Common myeloid progenitor, CD34-positive (primary cell): ENCODE results near the gene PIAS3.
A peak's percentile ranks its signal among the peaks of the same experiment; 100 is the strongest.

Source experiments
- CTCF ChIA-PET: fragments of 350-600 bp; sonication (Branson Sonifier 250); formaldehyde crosslinking; loops from one replicate; lab custom pipeline; 2021; ENCODE audit warnings: antibody characterized with exemption; lab: Charles Lee
- POLR2A ChIA-PET: fragments of 350-600 bp; sonication (Branson Sonifier 250); formaldehyde crosslinking; loops from one replicate; lab custom pipeline; 2021; ENCODE audit warnings: antibody characterized with exemption; lab: Charles Lee
- DNase-seq, 3 donors: peaks; one replicate each; pipeline versions ENCODE4 v3.0.0 to v3.0.0-alpha.2; 2013
- H3K27ac ChIP-seq, 2 experiments: 1 replicate in 1 of 2; 2 replicates in 1 of 2; pipeline ENCODE4 v1.7.0; 2013; ENCODE audit warnings: inconsistent platforms in 2 of 2, low read length in 2 of 2, mild to moderate bottlenecking in 2 of 2, low read depth in 1 of 2, moderate library complexity in 1 of 2; ENCODE audit not compliant: severe bottlenecking in 2 of 2, insufficient read depth in 1 of 2, poor library complexity in 1 of 2
- H3K27me3 ChIP-seq, 5 experiments: replicated peaks in 2 of 5; 1 replicate in 3 of 5; 2 replicates in 2 of 5; pipeline versions ENCODE4 v1.6.1 to v1.7.0; 2013; ENCODE audit warnings: low read length in 4 of 5, mild to moderate bottlenecking in 2 of 5, moderate library complexity in 2 of 5, inconsistent platforms in 1 of 5; ENCODE audit not compliant: insufficient read depth in 5 of 5, control insufficient read depth in 4 of 5
- H3K36me3 ChIP-seq, 4 experiments: 1 replicate in 2 of 4; 2 replicates in 2 of 4; pipeline versions ENCODE4 v1.6.1 to v1.7.0; 2013; ENCODE audit warnings: low read length in 3 of 4, control low read depth in 1 of 4, mild to moderate bottlenecking in 1 of 4; ENCODE audit not compliant: control insufficient read depth in 4 of 4, insufficient read depth in 4 of 4
- H3K4me1 ChIP-seq, 4 experiments: 1 replicate in 3 of 4; 2 replicates in 1 of 4; pipeline versions ENCODE4 v1.6.1 to v1.7.1; 2013; ENCODE audit warnings: low read length in 3 of 4, mild to moderate bottlenecking in 3 of 4, control low read depth in 1 of 4, inconsistent platforms in 1 of 4, moderate library complexity in 1 of 4; ENCODE audit not compliant: control insufficient read depth in 4 of 4, insufficient read depth in 4 of 4; ENCODE audit errors: control extremely low read depth in 1 of 4
- H3K4me3 ChIP-seq, 7 experiments: 1 replicate in 4 of 7; 2 replicates in 3 of 7; pipeline versions ENCODE4 v1.5.1 to v1.7.0; 2013; ENCODE audit warnings: mild to moderate bottlenecking in 7 of 7, low read length in 6 of 7, moderate library complexity in 6 of 7, inconsistent platforms in 2 of 7, low read depth in 2 of 7, control low read depth in 1 of 7; ENCODE audit not compliant: insufficient read depth in 4 of 7, control insufficient read depth in 1 of 7; ENCODE audit errors: extremely low read depth in 1 of 7
- H3K9me3 ChIP-seq, 5 experiments: 1 replicate in 4 of 5; 2 replicates in 1 of 5; pipeline versions ENCODE4 v1.6.1 to v1.7.1; 2013; ENCODE audit warnings: low read length in 4 of 5, mild to moderate bottlenecking in 2 of 5, inconsistent platforms in 1 of 5, low read depth in 1 of 5, moderate library complexity in 1 of 5; ENCODE audit not compliant: control insufficient read depth in 4 of 5, insufficient read depth in 2 of 5; ENCODE audit errors: control extremely low read depth in 1 of 5
- WGBS: methylation state at CpG from one replicate; pipeline ENCODE4 v1.1.5; 2013; ENCODE audit not compliant: insufficient coverage; 5-methylcytosine and 5-hydroxymethylcytosine counted together

The PIAS3 gene

DNA sequence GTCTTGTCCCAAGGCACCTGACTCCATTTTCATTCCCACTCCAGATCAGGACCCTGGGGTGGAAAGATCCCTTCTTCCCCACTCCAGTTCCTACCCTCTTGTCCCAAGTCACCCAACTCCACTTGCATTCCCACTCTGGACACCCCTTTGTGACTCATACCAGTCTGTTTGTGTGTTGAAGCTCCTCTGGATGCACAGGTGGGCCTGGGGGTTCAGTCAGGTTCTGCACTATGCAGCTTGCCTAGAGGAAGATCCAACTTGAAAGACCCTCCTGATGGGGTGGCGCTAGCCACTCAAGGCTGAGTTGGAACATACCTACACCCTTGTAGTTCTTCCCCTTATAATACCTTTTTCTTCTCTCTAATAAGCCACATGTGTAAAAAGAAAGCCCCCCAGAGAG lies 36.6 kb upstream of the PIAS3 start:
- ChIA-PET CTCF (interaction anchor here (1.0 to 2.7 kb wide), 10 partner anchors 9 to 51 kb away, joined by 3 to 13 read pairs (median 4); partner anchors contain the start of genes ITGA10, NUDT17 and RBM8A), POLR2A (interaction anchor here (0.6 kb wide), 1 partner anchor 10 kb away, joined by 6 read pairs; no protein-coding TSS in a partner anchor)
- H3K9me3 ChIP-seq = no peaks in the 10 kb centered on the region
- no peaks in the 10 kb centered on the region for H3K36me3 ChIP-seq
- no peaks in the 10 kb centered on the region for H3K27me3 ChIP-seq
- H3K27ac ChIP-seq = no peak overlapping the region
- H3K4me3 ChIP-seq = no peak overlapping the region
- H3K4me1 ChIP-seq = peaks cover 0 to 15% (median 9%) of the 10 kb centered on the region in 4 experiments
- no peak for DNase-seq
- 100% methylated on average over 1 of the region's 1 CpG for WGBS

DNA sequence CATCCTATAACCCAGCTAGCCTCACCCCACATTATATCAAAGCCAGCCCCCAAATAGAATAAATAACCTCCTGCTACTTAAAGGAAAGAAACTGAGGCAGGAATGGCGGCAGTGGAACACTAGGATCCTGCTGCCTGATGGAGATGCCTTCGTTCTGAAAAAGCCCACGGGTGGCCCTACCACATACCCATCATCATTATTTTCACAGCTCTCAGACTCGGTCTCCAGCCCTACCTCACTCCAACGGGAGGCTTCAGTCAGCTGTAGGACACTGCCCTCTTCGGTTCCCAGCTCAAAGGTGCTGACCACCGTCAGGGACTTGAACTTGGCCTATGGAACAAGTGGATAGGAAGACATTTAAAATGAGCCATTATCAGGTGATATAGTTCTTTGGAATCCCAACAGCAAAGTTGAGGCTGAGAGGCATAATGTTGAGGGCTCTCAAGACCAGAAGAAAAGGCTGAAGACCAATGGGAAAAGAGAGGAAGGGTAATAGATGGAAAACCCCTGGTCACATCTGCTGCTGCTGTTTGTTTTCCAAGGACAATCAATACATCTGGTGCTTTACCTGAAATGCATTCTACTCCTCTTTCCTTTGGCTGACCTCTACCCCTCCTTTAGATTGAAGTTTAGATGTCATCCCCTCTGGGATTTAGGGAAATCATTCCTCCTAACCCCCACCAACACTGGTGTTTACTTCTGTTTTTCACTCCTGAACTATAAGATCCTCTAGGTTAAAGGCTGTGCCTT lies 34.6 kb upstream of the PIAS3 start:
- POLR2A ChIA-PET = interaction anchor here (0.7 to 1.7 kb wide), 3 partner anchors 21 to 51 kb away, joined by 3 to 5 read pairs (median 3); partner anchors contain the start of gene PEX11B
- DNase-seq = no peak
- H3K27me3 ChIP-seq = no peaks in the 10 kb centered on the region
- no peaks in the 10 kb centered on the region for H3K36me3 ChIP-seq
- H3K9me3 ChIP-seq = no peaks in the 10 kb centered on the region
- WGBS = 90% methylated on average over 6 of the region's 7 CpGs
- H3K27ac ChIP-seq = no peak overlapping the region
- H3K4me3 ChIP-seq = no peak overlapping the region
- CTCF ChIA-PET = interaction anchor here (0.6 to 4.7 kb wide), 12 partner anchors 13 to 143 kb away, joined by 3 to 53 read pairs (median 5); partner anchors contain the start of genes ITGA10, NUDT17 and PIAS3
- H3K4me1 ChIP-seq = peaks cover 0 to 15% (median 9%) of the 10 kb centered on the region in 4 experiments

DNA sequence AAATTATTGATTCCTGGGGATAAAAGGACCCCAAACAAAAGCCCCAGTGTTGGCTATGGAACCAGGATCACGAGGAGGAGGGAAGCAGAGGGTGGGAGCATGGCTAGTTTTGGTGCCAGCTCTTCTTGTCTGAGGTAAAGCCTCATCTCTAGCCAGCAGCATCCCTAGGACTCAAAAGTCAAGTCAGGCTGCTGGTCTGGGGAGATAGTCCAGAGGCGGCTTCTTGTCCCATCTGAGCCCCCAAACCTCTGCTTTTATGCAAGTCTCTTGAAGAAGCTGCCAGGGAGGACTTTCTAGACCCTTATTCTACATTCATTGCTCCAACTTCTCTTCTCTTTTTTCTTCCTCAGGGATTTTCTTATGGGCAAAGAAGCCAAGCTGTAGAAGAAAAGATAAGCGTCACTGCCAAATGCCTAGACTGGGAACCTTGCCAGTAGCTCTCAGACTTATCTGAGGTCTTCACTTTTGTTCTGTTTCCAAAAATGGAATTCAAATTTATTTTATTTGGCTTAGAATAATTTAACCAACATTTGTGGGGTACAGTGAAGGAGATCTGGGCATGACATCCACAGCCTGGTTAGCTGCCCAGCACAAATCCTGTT lies 33.7 kb upstream of the PIAS3 start:
- WGBS = 78% methylated on average over 3 of the region's 3 CpGs
- H3K27me3 ChIP-seq = no peaks in the 10 kb centered on the region
- CTCF ChIA-PET = interaction anchor here (0.6 to 4.7 kb wide), 24 partner anchors 8 to 144 kb away, joined by 3 to 53 read pairs (median 5); partner anchors contain the start of genes HJV, ITGA10, NUDT17 and PIAS3
- H3K27ac ChIP-seq = no peak overlapping the region
- H3K4me3 ChIP-seq = no peak overlapping the region
- H3K36me3 ChIP-seq = no peaks in the 10 kb centered on the region
- DNase-seq = peak; percentile 31 to 49 (median 48)
- POLR2A ChIA-PET = interaction anchor here (0.7 to 1.7 kb wide), 3 partner anchors 22 to 52 kb away, joined by 3 to 5 read pairs (median 3); partner anchors contain the start of gene PEX11B
- peaks cover 0 to 15% (median 9%) of the 10 kb centered on the region in 4 experiments for H3K4me1 ChIP-seq
- no peaks in the 10 kb centered on the region for H3K9me3 ChIP-seq

GRCh38 chr1:145891587-145892485 lies 33.0 kb upstream of the PIAS3 start:
- DNase-seq = peak; percentile 78 to 80 (median 80)
- WGBS = 0% methylated on average over 4 of the region's 6 CpGs
- ChIA-PET CTCF (interaction anchor here (0.5 to 4.7 kb wide), 25 partner anchors 9 to 152 kb away, joined by 3 to 53 read pairs (median 4); partner anchors contain the start of genes ANKRD34A, HJV, ITGA10 and NUDT17), POLR2A (interaction anchor here (0.6 to 1.7 kb wide), 3 partner anchors 22 to 33 kb away, joined by 3 read pairs; partner anchors contain the start of genes PEX11B and PIAS3)
- H3K4me3 ChIP-seq = peak overlapping the region in 1 of 7 experiments; percentile 3
- no peaks in the 10 kb centered on the region for H3K9me3 ChIP-seq
- H3K27ac ChIP-seq = peak overlapping the region in 1 of 2 experiments; percentile 10
- H3K27me3 ChIP-seq = no peaks in the 10 kb centered on the region
- H3K4me1 ChIP-seq = peaks cover 0 to 15% (median 9%) of the 10 kb centered on the region in 4 experiments
- no peaks in the 10 kb centered on the region for H3K36me3 ChIP-seq

GRCh38 chr1:145891143-145891542 lies 32.3 kb upstream of the PIAS3 start:
- Histone ChIP-seq H3K4me1 (peaks cover 0 to 18% (median 13%) of the 10 kb centered on the region in 4 experiments), H3K27ac (no peak overlapping the region), H3K9me3 (no peaks in the 10 kb centered on the region), H3K27me3 (no peaks in the 10 kb centered on the region), H3K4me3 (no peak overlapping the region), H3K36me3 (no peaks in the 10 kb centered on the region)
- no CpG with 5 or more reads among the region's 1 CpG for WGBS
- CTCF ChIA-PET = interaction anchor here (0.7 to 4.7 kb wide), 16 partner anchors 8 to 130 kb away, joined by 3 to 53 read pairs (median 11); partner anchors contain the start of genes ANKRD34A, HJV, ITGA10 and NUDT17
- DNase-seq = no peak
- POLR2A ChIA-PET = no interaction called here

DNA sequence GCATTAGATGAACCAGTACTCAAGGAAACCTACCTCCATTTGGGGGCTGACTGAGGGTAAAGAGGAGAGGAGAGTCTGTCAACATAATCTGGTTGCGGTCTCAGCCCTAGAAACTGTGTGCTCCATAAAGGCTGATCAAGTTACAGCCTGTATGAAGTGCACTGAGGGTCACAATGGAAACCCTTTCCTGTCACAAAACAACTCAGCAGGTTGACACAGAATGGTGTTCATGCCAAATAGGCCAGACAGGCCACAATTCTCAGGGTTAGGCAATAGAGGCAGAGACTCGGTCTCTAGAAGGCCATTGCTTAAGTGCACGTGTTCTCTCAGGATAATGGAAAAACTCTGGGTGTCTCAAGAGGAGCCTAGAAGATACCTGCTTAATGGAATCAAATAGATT lies 30.8 kb upstream of the PIAS3 start:
- Histone ChIP-seq H3K36me3 (no peaks in the 10 kb centered on the region), H3K27ac (no peak overlapping the region), H3K4me3 (no peak overlapping the region), H3K27me3 (peaks cover 0 to 8% (median 2%) of the 10 kb centered on the region in 5 experiments), H3K9me3 (no peaks in the 10 kb centered on the region), H3K4me1 (peaks cover 0 to 26% (median 18%) of the 10 kb centered on the region in 4 experiments)
- CTCF ChIA-PET = interaction anchor here (0.6 to 4.7 kb wide), 6 partner anchors 17 to 142 kb away, joined by 3 to 41 read pairs (median 8); partner anchors contain the start of genes NUDT17 and PIAS3
- DNase-seq = no peak
- POLR2A ChIA-PET = no interaction called here
- WGBS = 96% methylated on average over 3 of the region's 3 CpGs
